ENCODE measurements around the gene LTA4H. TPM values are rescaled to one million over a fixed set of nuclear protein-coding genes. Genes with fewer than 3 reads are reported as not detected.

Gene LTA4H
- total RNA-seq, 1 donor from 2014 or later: 567 TPM

DNA sequence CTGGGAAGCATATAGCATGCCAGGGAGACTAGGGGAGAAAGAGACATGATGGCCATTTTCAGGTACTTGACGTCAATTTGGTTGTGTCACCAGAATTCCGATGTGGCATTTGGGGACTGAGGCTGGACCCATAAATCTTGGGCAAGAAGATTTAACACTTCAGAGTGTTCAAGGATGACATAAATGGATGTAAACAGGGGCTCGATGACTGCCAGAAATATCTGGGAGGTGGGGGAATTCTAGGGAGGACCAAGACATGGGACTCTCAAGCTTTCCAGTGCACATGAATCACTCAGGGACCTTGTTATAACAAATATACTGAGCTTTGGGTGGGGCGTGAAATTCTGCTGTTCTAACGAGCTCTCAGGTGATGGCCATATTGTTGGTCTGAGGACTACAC, 57.0 kb downstream of the LTA4H start:
- intact Hi-C loops (cut with DNase I): no loop called here
- no peak overlapping the region for H3K27ac ChIP-seq
- H3K27me3 ChIP-seq (ENCODE audit: low read depth): no peaks in the 10 kb centered on the region
- H3K4me3 ChIP-seq: no peak overlapping the region
- ATAC-seq: no peak
- H3K4me1 ChIP-seq: no peaks in the 10 kb centered on the region
- no peaks in the 10 kb centered on the region for H3K36me3 ChIP-seq
- no peaks in the 10 kb centered on the region for H3K9me3 ChIP-seq
- TF ChIP-seq, protein P1, sequence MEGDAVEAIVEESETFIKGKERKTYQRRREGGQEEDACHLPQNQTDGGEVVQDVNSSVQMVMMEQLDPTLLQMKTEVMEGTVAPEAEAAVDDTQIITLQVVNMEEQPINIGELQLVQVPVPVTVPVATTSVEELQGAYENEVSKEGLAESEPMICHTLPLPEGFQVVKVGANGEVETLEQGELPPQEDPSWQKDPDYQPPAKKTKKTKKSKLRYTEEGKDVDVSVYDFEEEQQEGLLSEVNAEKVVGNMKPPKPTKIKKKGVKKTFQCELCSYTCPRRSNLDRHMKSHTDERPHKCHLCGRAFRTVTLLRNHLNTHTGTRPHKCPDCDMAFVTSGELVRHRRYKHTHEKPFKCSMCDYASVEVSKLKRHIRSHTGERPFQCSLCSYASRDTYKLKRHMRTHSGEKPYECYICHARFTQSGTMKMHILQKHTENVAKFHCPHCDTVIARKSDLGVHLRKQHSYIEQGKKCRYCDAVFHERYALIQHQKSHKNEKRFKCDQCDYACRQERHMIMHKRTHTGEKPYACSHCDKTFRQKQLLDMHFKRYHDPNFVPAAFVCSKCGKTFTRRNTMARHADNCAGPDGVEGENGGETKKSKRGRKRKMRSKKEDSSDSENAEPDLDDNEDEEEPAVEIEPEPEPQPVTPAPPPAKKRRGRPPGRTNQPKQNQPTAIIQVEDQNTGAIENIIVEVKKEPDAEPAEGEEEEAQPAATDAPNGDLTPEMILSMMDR (IDR thresholded peaks at IDR 0.05): no peak
- no peak for DNase-seq

DNA sequence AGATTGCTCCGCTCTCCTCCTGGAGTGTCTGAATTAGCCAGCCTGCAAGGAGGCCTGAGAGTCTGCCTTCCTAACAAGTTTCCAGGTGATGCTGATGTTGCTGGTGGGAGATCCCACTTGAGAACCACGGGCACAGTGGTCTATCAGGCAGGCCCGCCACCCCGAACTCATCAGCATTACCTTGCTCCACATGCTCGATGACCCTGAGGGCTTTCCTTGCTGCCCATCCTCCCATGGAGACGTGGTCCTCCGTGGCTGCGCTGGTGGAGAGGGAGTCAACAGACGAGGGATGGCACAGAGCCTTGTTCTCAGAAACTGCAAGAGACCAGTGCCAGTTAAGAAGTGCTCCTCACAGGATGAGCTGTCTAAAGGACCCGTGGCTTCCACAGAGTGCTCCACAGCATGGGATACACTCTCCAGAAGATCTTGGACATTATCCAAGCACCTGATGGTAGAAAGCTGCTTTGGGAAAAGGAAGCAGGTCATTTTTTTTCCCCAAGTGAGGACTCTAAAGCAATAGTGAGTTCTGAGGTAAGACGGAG, 57.6 kb downstream of the LTA4H start:
- ATAC-seq (no peak), DNase-seq (no peak)
- intact Hi-C loops (cut with DNase I): no loop called here
- Histone ChIP-seq H3K36me3 (no peaks in the 10 kb centered on the region), H3K27me3 (ENCODE audit: low read depth) (no peaks in the 10 kb centered on the region), H3K9me3 (no peaks in the 10 kb centered on the region), H3K27ac (no peak overlapping the region), H3K4me3 (no peak overlapping the region), H3K4me1 (no peaks in the 10 kb centered on the region)
- TF ChIP-seq, protein P1 (IDR thresholded peaks at IDR 0.05): no peak

DNA sequence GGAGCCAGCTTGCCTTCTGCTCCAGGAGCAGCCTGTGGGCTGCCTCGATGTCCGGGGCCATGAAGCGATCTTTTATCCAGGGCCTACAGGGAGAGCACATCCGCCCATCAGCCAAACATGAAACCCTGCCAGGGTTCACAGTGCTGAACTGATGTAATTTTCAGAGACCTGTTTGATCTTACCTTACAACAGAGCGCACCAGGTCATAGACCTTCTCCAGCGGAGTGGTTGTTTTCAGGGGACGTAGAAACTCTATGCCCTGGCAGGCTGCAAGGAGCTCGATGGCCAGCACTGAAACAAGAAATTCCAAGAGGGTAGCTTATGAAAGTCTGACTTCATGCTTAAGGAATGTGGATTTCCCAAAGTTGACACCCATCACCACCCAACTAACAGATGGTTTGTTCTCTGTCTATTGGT, 59.0 kb downstream of the LTA4H start:
- Histone ChIP-seq H3K36me3 (no peaks in the 10 kb centered on the region), H3K9me3 (no peaks in the 10 kb centered on the region), H3K4me1 (no peaks in the 10 kb centered on the region), H3K27me3 (ENCODE audit: low read depth) (no peaks in the 10 kb centered on the region), H3K4me3 (no peak overlapping the region), H3K27ac (no peak overlapping the region)
- intact Hi-C loops (cut with DNase I): no loop called here
- DNase-seq: no peak
- TF ChIP-seq, protein P1 (IDR thresholded peaks at IDR 0.05): no peak
- no peak for ATAC-seq

DNA sequence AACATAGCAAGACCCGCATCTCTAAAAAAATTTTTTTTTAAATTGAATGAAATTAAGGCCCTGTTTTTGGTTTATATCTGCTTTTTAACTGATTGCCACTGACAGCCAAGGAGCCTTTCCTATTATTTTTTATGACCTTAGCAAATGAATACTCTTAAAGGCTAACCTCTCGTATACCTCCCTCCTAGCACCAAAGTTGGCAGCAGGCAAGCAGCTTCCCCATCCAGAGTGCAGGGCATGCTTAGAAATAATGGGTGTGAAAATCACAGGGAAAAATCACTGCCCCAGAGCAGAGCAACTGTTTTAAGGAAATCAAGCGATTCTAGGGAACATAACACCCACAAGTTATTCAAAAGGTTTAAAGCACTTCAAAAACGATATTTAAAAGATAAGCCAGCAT, 59.9 kb downstream of the LTA4H start:
- no peak for ATAC-seq
- intact Hi-C loops (cut with DNase I): no loop called here
- H3K4me3 ChIP-seq: no peak overlapping the region
- no peaks in the 10 kb centered on the region for H3K9me3 ChIP-seq
- no peaks in the 10 kb centered on the region for H3K27me3 ChIP-seq (ENCODE audit: low read depth)
- H3K27ac ChIP-seq: no peak overlapping the region
- no peaks in the 10 kb centered on the region for H3K36me3 ChIP-seq
- no peak for DNase-seq
- TF ChIP-seq, protein P1 (IDR thresholded peaks at IDR 0.05): no peak
- H3K4me1 ChIP-seq: no peaks in the 10 kb centered on the region

DNA sequence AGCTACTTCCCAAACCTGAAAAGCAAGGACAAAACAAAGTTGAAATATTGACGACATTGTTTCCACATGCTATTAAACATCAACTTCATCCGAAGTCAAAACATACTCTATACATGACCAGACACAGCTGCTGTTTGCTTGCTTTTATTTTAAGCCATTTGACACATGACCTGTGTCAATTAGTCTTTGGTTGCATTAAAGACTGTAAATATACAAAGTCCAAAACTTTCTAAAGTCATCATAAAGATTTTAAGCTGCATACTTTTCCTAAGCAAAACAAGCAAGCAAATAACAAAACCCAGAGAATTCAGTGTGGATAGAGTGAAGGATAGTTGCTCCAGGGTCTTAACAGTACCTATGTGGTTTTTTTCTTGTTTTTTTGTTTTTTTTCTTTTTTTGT, 61.0 kb downstream of the LTA4H start:
- TF ChIP-seq, protein P1 (IDR thresholded peaks at IDR 0.05): no peak
- intact Hi-C loops (cut with DNase I): no loop called here
- ATAC-seq: no peak
- Histone ChIP-seq H3K27me3 (ENCODE audit: low read depth) (no peaks in the 10 kb centered on the region), H3K4me1 (no peaks in the 10 kb centered on the region), H3K9me3 (no peaks in the 10 kb centered on the region), H3K27ac (no peak overlapping the region), H3K36me3 (no peaks in the 10 kb centered on the region), H3K4me3 (no peak overlapping the region)
- no peak for DNase-seq
